ENCODE results near the gene GFY. TPM values are rescaled to one million over a fixed set of nuclear protein-coding genes. Genes with fewer than 3 reads are reported as not detected.

Gene GFY
- total and polyA plus RNA-seq, 2 donors (not counting 1 experiment from before 2014, with no cell fraction given) = not detected

- Mint-ChIP-seq H3K4me1 (peaks cover 54% of the 10 kb centered on the region), H3K9me3 (ENCODE audit: insufficient read depth) (no peaks in the 10 kb centered on the region), H3K27ac (peak overlapping the region; percentile 98), H3K27me3 (no peaks in the 10 kb centered on the region), H3K4me3 (peak overlapping the region; percentile 67)
- 37% methylated on average over 5 of the region's 8 CpGs for WGBS (ENCODE audit: insufficient coverage)
- Histone ChIP-seq H3K27me3 (replicated peaks in 1 of 4; ENCODE audit: control extremely low read depth in 1 of 4, control insufficient read depth in 3 of 4, insufficient read depth in 4 of 4, low read length in 3 of 4) (no peaks in the 10 kb centered on the region), H3K79me2 (ENCODE audit: control insufficient read depth, insufficient read depth, low read length) (peaks cover 22% of the 10 kb centered on the region), H4K20me1 (ENCODE audit: control insufficient read depth, insufficient read depth, low read length, poor library complexity, severe bottlenecking) (no peaks in the 10 kb centered on the region), H3K9ac (ENCODE audit: low read length) (peak overlapping the region; percentile 45), H2AFZ (ENCODE audit: insufficient read depth, low read depth, low read length, poor library complexity, severe bottlenecking) (no peak overlapping the region), H3K4me2 (replicated peaks; ENCODE audit: low read depth, low read length, poor library complexity, severe bottlenecking) (peak overlapping the region; percentile 59), H3K9me3 (ENCODE audit: control extremely low read depth in 1 of 3, control insufficient read depth in 2 of 3, insufficient read depth in 1 of 3, low read length in 2 of 3) (peaks cover 0 to 17% (median 0%) of the 10 kb centered on the region in 3 donors), H3K4me3 (ENCODE audit: control extremely low read depth in 1 of 5, extremely low read depth in 1 of 5, insufficient read depth in 1 of 5, low read depth in 2 of 5, low read length in 4 of 5) (no peak overlapping the region), H3K36me3 (replicated peaks in 1 of 2; ENCODE audit: control extremely low read depth in 1 of 2, control insufficient read depth in 1 of 2, extremely low read depth in 1 of 2, insufficient read depth in 2 of 2, low read length in 1 of 2) (peaks cover 0 to 10% of the 10 kb centered on the region in 2 experiments), H3K27ac (ENCODE audit: low read length in 2 of 2) (peak overlapping the region; percentile 96 to 98), H3K4me1 (ENCODE audit: control insufficient read depth in 2 of 2, insufficient read depth in 2 of 2, low read length in 2 of 2) (peaks cover 52 to 70% of the 10 kb centered on the region in 2 donors)
- CTCF ChIA-PET = interaction anchor here (0.7 to 5.7 kb wide), 33 partner anchors 8 to 372 kb away, joined by 3 to 70 read pairs (median 4); partner anchors contain the start of genes ALDH16A1, CD37, GFY and KASH5
- DNase-seq (no peak), ATAC-seq (ENCODE audit: low read depth) (no peak)
- TF ChIP-seq, protein P1, sequence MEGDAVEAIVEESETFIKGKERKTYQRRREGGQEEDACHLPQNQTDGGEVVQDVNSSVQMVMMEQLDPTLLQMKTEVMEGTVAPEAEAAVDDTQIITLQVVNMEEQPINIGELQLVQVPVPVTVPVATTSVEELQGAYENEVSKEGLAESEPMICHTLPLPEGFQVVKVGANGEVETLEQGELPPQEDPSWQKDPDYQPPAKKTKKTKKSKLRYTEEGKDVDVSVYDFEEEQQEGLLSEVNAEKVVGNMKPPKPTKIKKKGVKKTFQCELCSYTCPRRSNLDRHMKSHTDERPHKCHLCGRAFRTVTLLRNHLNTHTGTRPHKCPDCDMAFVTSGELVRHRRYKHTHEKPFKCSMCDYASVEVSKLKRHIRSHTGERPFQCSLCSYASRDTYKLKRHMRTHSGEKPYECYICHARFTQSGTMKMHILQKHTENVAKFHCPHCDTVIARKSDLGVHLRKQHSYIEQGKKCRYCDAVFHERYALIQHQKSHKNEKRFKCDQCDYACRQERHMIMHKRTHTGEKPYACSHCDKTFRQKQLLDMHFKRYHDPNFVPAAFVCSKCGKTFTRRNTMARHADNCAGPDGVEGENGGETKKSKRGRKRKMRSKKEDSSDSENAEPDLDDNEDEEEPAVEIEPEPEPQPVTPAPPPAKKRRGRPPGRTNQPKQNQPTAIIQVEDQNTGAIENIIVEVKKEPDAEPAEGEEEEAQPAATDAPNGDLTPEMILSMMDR (IDR thresholded peaks at IDR 0.05) = no peak
- TF ChIP-seq EZH2 (IDR thresholded peaks at IDR 0.05; ENCODE audit: borderline replicate concordance, insufficient read depth, low read depth, low read length, poor library complexity, severe bottlenecking) = no peak
- intact Hi-C loops (cut with micrococcal nuclease) = loop anchor here (1.0 to 10.0 kb wide), 3 partner anchors 27 to 836 kb away; partner anchors contain the start of gene DBP
- POLR2A ChIA-PET = interaction anchor here (0.6 to 3.5 kb wide), 10 partner anchors 8 to 136 kb away, joined by 3 to 57 read pairs (median 12); partner anchors contain the start of genes ALDH16A1, CD37, PIH1D1 and RPS11
Observed at GRCh38 chr19:49470615-49470978, 45.4 kb downstream of the GFY start.

DNA sequence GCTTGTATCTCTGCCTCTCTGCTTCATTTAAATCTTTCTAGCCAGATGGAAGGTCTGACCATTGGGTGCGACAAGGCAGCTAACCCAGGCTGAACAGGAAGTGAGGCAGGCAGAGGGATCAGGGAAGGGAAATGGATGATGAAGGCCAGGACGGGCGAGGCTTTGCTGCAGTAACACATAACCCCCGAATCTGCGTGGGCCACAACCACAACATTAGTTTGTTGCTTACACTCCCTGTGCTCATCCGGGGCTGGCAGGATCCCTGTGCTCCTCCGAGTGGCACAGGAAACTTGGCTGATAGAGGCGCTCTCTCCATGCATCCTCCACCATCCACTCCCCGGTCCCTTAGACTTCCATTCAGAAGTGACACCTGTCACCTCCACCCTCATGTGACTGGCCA lies 47.7 kb downstream of the GFY start:
- Histone ChIP-seq H3K79me2 (ENCODE audit: control insufficient read depth, insufficient read depth, low read length) (peaks cover 26% of the 10 kb centered on the region), H3K27ac (ENCODE audit: low read length in 2 of 2) (peak overlapping the region; percentile 41 to 81), H3K27me3 (replicated peaks in 1 of 4; ENCODE audit: control extremely low read depth in 1 of 4, control insufficient read depth in 3 of 4, insufficient read depth in 4 of 4, low read length in 3 of 4) (no peaks in the 10 kb centered on the region), H3K4me3 (ENCODE audit: control extremely low read depth in 1 of 5, extremely low read depth in 1 of 5, insufficient read depth in 1 of 5, low read depth in 2 of 5, low read length in 4 of 5) (no peak overlapping the region), H3K9ac (ENCODE audit: low read length) (no peak overlapping the region), H4K20me1 (ENCODE audit: control insufficient read depth, insufficient read depth, low read length, poor library complexity, severe bottlenecking) (no peaks in the 10 kb centered on the region), H2AFZ (ENCODE audit: insufficient read depth, low read depth, low read length, poor library complexity, severe bottlenecking) (no peak overlapping the region), H3K36me3 (replicated peaks in 1 of 2; ENCODE audit: control extremely low read depth in 1 of 2, control insufficient read depth in 1 of 2, extremely low read depth in 1 of 2, insufficient read depth in 2 of 2, low read length in 1 of 2) (peaks cover 0 to 6% of the 10 kb centered on the region in 2 experiments), H3K9me3 (ENCODE audit: control extremely low read depth in 1 of 3, control insufficient read depth in 2 of 3, insufficient read depth in 1 of 3, low read length in 2 of 3) (peaks cover 0 to 13% (median 0%) of the 10 kb centered on the region in 3 donors), H3K4me1 (ENCODE audit: control insufficient read depth in 2 of 2, insufficient read depth in 2 of 2, low read length in 2 of 2) (peaks cover 52 to 79% of the 10 kb centered on the region in 2 donors), H3K4me2 (replicated peaks; ENCODE audit: low read depth, low read length, poor library complexity, severe bottlenecking) (no peak overlapping the region)
- Mint-ChIP-seq H3K27ac (peak overlapping the region; percentile 97), H3K27me3 (no peaks in the 10 kb centered on the region), H3K9me3 (ENCODE audit: insufficient read depth) (no peaks in the 10 kb centered on the region), H3K4me1 (peaks cover 63% of the 10 kb centered on the region), H3K4me3 (peak overlapping the region; percentile 52)
- ATAC-seq (ENCODE audit: low read depth) (no peak), DNase-seq (no peak)
- WGBS (ENCODE audit: insufficient coverage) = 73% methylated on average over 7 of the region's 9 CpGs
- intact Hi-C loops (cut with micrococcal nuclease) = loop anchor here (10.0 kb wide), 1 partner anchor 838 kb away; the partner anchor contains the start of gene DBP
- ChIA-PET CTCF (interaction anchor here (0.7 to 5.7 kb wide), 22 partner anchors 19 to 251 kb away, joined by 3 to 70 read pairs (median 6); partner anchors contain the start of genes ALDH16A1, NOSIP and PIH1D1), POLR2A (interaction anchor here (0.5 to 1.8 kb wide), 6 partner anchors 15 to 204 kb away, joined by 3 to 13 read pairs (median 8); partner anchors contain the start of genes PRMT1 and RPS11)
- no peak for TF ChIP-seq EZH2 (IDR thresholded peaks at IDR 0.05; ENCODE audit: borderline replicate concordance, insufficient read depth, low read depth, low read length, poor library complexity, severe bottlenecking)
- TF ChIP-seq, protein P1 (IDR thresholded peaks at IDR 0.05) = no peak

Measured in B cell (primary cell).